GM23248 (cell line): ENCODE measurements around the gene TTC4.

Experiments used
- EZH2 ChIP-seq: fragments of 200-600 bp; sonication (generic); IDR thresholded peaks from 2 replicates; pipeline ENCODE4 v1.6.1; 2018; ENCODE audit warnings: antibody characterized with exemption, mild to moderate bottlenecking; ENCODE audit not compliant: insufficient read depth, poor library complexity, severe bottlenecking
- EZH2phosphoT487 ChIP-seq: fragments of 200-600 bp; sonication (generic); IDR thresholded peaks from 2 replicates; pipeline ENCODE4 v1.6.1; 2018; ENCODE audit warnings: antibody characterized with exemption, moderate library complexity, mild to moderate bottlenecking, low read depth; ENCODE audit not compliant: insufficient read depth

- TF ChIP-seq EZH2phosphoT487 (no peak), EZH2 (no peak)
Measured at GRCh38 chr1:54708385-54708784, 7.3 kb upstream of the TTC4 start.
